GM20000 (cell line): ENCODE measurements around the gene HSPG2.

Source experiments
- DNase-seq: peaks from one replicate; pipeline ENCODE4 v3.0.0; 2012; ENCODE audit warnings: low spot score
- TF ChIP-seq, protein P1 (sequence below): IDR thresholded peaks from 2 replicates; pipeline ENCODE4 v1.5.1; 2012; ENCODE audit warnings: mild to moderate bottlenecking, control low read depth; ENCODE audit errors: extremely low read depth, missing control alignments

The HSPG2 gene

GRCh38 chr1:21853131-21853427 is 84.0 kb downstream of the HSPG2 start:
- TF ChIP-seq, protein P1, sequence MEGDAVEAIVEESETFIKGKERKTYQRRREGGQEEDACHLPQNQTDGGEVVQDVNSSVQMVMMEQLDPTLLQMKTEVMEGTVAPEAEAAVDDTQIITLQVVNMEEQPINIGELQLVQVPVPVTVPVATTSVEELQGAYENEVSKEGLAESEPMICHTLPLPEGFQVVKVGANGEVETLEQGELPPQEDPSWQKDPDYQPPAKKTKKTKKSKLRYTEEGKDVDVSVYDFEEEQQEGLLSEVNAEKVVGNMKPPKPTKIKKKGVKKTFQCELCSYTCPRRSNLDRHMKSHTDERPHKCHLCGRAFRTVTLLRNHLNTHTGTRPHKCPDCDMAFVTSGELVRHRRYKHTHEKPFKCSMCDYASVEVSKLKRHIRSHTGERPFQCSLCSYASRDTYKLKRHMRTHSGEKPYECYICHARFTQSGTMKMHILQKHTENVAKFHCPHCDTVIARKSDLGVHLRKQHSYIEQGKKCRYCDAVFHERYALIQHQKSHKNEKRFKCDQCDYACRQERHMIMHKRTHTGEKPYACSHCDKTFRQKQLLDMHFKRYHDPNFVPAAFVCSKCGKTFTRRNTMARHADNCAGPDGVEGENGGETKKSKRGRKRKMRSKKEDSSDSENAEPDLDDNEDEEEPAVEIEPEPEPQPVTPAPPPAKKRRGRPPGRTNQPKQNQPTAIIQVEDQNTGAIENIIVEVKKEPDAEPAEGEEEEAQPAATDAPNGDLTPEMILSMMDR = no peak
- no peak for DNase-seq

GRCh38 chr1:21852282-21853130 is 84.6 kb downstream of the HSPG2 start:
- peak; percentile 84 for DNase-seq
- TF ChIP-seq, protein P1 = no peak

DNA sequence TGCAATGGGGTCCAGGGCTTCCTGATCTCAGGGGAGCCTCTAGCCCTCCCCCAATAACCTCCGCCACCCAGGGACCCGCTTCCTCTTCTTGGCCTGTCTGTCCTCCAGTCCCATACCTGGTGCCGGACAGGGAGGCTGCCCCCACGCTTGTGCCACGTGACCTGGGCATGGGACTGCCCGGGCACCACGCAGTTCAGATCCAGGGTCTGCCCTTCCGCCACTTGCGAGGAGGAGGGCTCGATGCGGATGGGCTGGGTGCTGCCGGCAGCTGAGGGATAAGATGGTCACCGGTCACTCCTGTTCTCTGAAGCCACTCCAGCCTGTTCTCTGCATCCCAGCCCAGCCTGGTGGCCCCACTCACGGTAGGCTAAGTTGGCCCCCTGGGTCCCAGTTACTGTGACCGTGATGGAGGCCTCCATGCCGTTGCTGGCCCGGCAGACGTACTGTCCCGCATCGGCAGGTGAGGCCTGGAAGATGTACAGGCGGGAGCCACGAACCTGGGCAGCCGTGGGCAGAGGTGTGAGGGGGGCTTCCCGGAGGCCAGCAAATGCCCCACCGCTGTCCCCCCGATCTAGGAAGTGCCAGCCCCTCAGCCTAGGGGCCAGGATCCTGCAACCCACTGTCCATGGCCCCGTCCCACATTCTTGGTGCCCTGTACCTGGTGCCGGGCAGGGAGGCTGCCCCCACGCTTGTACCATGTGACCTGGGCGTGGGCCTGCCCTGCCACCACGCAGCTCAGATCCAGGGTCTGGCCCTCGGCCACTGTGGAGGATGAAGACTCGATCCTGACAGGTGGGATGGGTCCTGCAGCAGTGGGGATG is 85.5 kb downstream of the HSPG2 start:
- TF ChIP-seq, protein P1 = no peak

GRCh38 chr1:21849909-21850576 is 87.1 kb downstream of the HSPG2 start:
- TF ChIP-seq, protein P1 = no peak
- no peak for DNase-seq

More for the DNA sequence above, 85.5 kb downstream of the HSPG2 start:
- DNase-seq = no peak

- no peak for DNase-seq
- TF ChIP-seq, protein P1 = no peak
These were observed 88.5 kb downstream of the HSPG2 start for GRCh38 chr1:21848524-21849174.

DNA sequence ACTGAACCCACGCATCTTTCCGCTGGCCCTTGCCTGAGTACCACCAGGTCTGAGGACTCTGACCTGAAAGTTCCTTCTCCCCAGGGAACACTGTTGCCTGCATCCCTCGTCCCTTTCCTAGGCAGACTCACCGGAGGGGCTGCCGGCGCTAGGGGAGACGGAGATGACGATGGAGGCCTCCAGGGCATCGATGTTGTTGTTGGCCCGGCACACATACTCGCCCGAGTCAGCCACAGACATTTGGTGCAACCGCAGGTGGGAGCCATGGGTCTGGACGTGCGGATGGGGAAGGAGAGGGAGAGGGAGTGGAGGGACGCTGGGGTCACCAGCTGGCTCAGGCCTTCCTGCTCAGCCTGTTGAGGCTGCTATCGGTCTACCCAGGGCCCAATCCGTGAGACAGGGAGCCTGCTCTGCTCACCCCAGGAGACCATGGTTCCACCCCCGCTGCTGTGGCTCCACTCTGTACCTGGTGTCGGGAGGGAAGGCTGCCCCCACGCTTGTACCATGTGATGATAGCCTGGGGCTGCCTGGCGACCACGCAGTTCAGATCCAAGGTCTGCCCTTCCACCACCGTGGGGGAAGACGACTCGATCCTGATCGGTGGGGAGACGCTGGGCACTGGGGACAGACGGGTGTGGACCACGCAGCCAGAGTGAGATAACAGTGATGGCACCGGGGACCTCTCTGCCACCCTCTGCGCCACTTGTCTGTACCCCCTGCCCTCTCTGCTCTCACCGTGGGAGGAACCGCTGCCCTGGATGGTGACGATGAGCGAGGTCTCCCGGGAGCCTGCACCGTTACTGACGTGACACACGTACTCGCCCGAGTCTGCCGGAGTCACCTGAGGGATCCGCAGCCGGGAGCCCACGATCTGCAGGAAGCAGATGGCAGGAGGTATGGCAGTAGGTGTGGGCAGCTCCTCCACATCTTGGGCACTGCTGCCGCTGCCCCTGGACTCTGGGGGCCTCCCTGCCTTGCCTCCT is 89.6 kb downstream of the HSPG2 start:
- no peak for DNase-seq
- TF ChIP-seq, protein P1 = no peak
